Ovary (tissue), 9 donors: ENCODE measurements around the gene VAC14. TPM values are rescaled to one million over a fixed set of nuclear protein-coding genes. Genes with fewer than 3 reads are reported as not detected.
A peak's percentile ranks its signal among the peaks of the same experiment; 100 is the strongest.

Experiments used
- DNase-seq, 5 donors: peaks; one replicate each; pipeline ENCODE4 v3.0.0-alpha.2; 2019 to 2020
- H3K27ac ChIP-seq, 2 donors: fragments of 200-600 bp; one replicate each; pipeline versions ENCODE4 v1.5.1 to v1.8.0; 2019 to 2022
- H3K27me3 ChIP-seq: fragments of 200-600 bp; one replicate; pipeline ENCODE4 v1.8.0; 2022
- H3K36me3 ChIP-seq: fragments of 200-600 bp; sonication (generic); one replicate; pipeline ENCODE4 v1.5.1; 2019
- H3K4me1 ChIP-seq: one replicate; pipeline ENCODE4 v1.8.1; 2013; ENCODE audit warnings: mild to moderate bottlenecking, moderate library complexity; ENCODE audit not compliant: insufficient read depth
- H3K4me3 ChIP-seq: fragments of 200-600 bp; sonication (generic); one replicate; pipeline ENCODE4 v1.5.1; 2017
- H3K9me3 ChIP-seq, 2 donors: fragments of 200-600 bp in 1 of 2; sonication (generic) in 1 of 2; one replicate each; pipeline versions ENCODE4 v1.5.1 to v1.8.1; 2013 to 2019; ENCODE audit warnings: mild to moderate bottlenecking in 1 of 2, moderate library complexity in 1 of 2
- EP300 ChIP-seq: sonication (generic); formaldehyde crosslinking; IDR thresholded peaks from one replicate; pipeline ENCODE4 v1.6.1; 2017; ENCODE audit warnings: antibody characterized with exemption
- POLR2A ChIP-seq: fragments of 450-650 bp; IDR thresholded peaks from one replicate; pipeline ENCODE4 v1.6.1; 2017; ENCODE audit warnings: antibody characterized with exemption, mild to moderate bottlenecking, moderate library complexity
- WGBS, 3 donors: extraction: QIAGEN DNeasy Blood & Tissue Kit in 1 of 3; methylation state at CpG; one replicate each; pipeline versions ENCODE4 v1.1.5 to v1.1.7; 2013 to 2017; 5-methylcytosine and 5-hydroxymethylcytosine counted together
- intact Hi-C, 4 donors: fragments of 100-400 bp; cut with DNase I; formaldehyde crosslinking; loops; one replicate each; pipeline versions ENCODE4 v1.11.0 to v1.15.1; 2022 to 2023
- polyA plus RNA-seq, 2 donors: library from polyadenylated mRNA; stranded (reverse); fragments of 200-250 nt in 1 of 2; fragments of 350-450 nt in 1 of 2; fragmentation: Illumina TruSeq in 1 of 2; extraction: RNeasy Lipid Tissue Mini Kit (QIAGEN cat#74804) in 1 of 2; gene quantifications; one replicate each; pipeline ENCODE4 v1.2.3, GENCODE V29; 2013 to 2014
- total RNA-seq, 7 donors: library from RNA; depleted of rRNA in 2 of 7; stranded (reverse); fragments of >200 nt in 2 of 7; fragmentation: NEBNext Ultra II Directional in 3 of 7; extraction: Animal tissue kit (Norgen Biotek cat#: 25700) in 3 of 7; gene quantifications; one replicate each; pipeline versions ENCODE4 v1.1.0 to v1.2.4, GENCODE V29; 2016 to 2023
- TF ChIP-seq, protein P1 (sequence below), 3 donors: fragments of 450-650 bp in 2 of 3; fragments of 200-600 bp in 1 of 3; IDR thresholded peaks; one replicate each; pipeline versions ENCODE4 v1.5.1 to v1.8.0; 2016 to 2022; ENCODE audit warnings: antibody characterized with exemption in 3 of 3, mild to moderate bottlenecking in 1 of 3
- donor health status: DM: no; HTN: no; CAD: no; lungs with moderate emphysema.
- donor health status: DM: no; HTN: no; CAD: no.
- donor health status: Bipolar disorder and iron deficiency.
- donor health status: DM: yes; HTN: yes; CAD: no.
- donor health status: DM: no; HTN: no; CAD: no.
- donor health status: DM: yes; HTN: yes; CAD: no.

The VAC14 gene
- total and polyA plus RNA-seq, 9 donors = 9.9 to 32.4 (median 21.1) TPM

GRCh38 chr16:70709457-70709856 is 91.5 kb downstream of the VAC14 start:
- 77 to 84% (median 81%) methylated on average over 5 of the region's 5 CpGs for WGBS, 3 donors
- TF ChIP-seq POLR2A = no peak
- Histone ChIP-seq H3K4me3 (no peak overlapping the region), H3K9me3 (no peaks in the 10 kb centered on the region), H3K27ac (no peak overlapping the region), H3K36me3 (no peaks in the 10 kb centered on the region), H3K4me1 (peaks cover 15% of the 10 kb centered on the region), H3K27me3 (no peaks in the 10 kb centered on the region)
- no peak for DNase-seq
- intact Hi-C loops = no loop called here

DNA sequence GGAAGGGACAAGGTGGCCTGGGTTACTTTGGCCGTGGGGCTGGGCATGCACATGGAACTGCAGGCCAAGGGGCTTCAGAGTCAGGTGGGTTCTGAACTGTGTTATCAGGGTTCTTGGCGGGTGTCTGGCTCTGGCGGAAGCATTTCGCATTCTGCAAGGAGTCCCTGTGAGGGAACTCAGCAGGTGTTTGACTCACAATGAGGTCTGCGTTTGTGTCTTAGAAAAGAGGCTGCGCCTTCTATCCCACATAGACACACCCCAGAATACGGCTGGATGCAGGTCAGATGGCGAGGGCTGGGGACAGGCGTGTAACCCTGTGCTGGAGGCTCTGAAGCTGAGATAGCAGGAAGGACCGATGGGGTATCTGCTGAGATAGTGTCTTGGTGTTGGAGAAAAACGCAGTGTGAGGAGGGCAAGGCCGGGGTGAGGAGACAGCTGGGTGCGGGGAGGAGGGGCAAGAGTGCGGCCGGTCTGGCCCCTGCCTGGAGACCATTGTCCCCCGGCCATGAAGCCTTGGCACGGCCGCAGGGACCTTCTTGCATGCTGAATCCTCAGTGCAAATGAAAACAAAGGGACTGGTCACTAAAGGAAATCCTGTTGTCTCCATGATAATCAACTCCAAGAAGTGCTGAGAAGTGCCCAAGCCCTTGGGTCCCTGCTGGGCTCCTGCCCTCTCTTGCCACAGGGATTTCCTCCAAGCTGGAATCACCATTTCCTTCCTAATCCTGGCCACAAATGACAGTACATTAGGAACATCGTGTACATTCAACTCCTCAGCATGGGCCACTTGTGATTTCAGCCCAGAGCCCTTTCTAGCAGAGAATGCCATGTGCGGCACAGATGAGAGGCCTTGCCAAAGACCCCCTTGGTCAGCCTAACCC is 92.4 kb downstream of the VAC14 start:
- H3K4me3 ChIP-seq = no peak overlapping the region
- no peak overlapping the region for H3K27ac ChIP-seq
- peaks cover 16% of the 10 kb centered on the region for H3K4me1 ChIP-seq
- intact Hi-C loops = no loop called here
- no peaks in the 10 kb centered on the region for H3K27me3 ChIP-seq
- 80 to 88% (median 84%) methylated on average over 20 of the region's 20 CpGs for WGBS, 3 donors
- no peak for DNase-seq
- no peaks in the 10 kb centered on the region for H3K9me3 ChIP-seq
- no peaks in the 10 kb centered on the region for H3K36me3 ChIP-seq
- TF ChIP-seq, protein P1, sequence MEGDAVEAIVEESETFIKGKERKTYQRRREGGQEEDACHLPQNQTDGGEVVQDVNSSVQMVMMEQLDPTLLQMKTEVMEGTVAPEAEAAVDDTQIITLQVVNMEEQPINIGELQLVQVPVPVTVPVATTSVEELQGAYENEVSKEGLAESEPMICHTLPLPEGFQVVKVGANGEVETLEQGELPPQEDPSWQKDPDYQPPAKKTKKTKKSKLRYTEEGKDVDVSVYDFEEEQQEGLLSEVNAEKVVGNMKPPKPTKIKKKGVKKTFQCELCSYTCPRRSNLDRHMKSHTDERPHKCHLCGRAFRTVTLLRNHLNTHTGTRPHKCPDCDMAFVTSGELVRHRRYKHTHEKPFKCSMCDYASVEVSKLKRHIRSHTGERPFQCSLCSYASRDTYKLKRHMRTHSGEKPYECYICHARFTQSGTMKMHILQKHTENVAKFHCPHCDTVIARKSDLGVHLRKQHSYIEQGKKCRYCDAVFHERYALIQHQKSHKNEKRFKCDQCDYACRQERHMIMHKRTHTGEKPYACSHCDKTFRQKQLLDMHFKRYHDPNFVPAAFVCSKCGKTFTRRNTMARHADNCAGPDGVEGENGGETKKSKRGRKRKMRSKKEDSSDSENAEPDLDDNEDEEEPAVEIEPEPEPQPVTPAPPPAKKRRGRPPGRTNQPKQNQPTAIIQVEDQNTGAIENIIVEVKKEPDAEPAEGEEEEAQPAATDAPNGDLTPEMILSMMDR (IDR thresholded peaks at IDR 0.05) = no peak
- TF ChIP-seq POLR2A (no peak), EP300 (no peak)

GRCh38 chr16:70706948-70707465 is 94.0 kb downstream of the VAC14 start:
- Histone ChIP-seq H3K27ac (peak overlapping the region; percentile 61 to 64), H3K36me3 (no peaks in the 10 kb centered on the region), H3K9me3 (no peaks in the 10 kb centered on the region), H3K27me3 (no peaks in the 10 kb centered on the region), H3K4me1 (peaks cover 23% of the 10 kb centered on the region), H3K4me3 (no peak overlapping the region)
- WGBS, 3 donors = 4 to 6% (median 5%) methylated on average over 7 of the region's 7 CpGs
- DNase-seq = peak; percentile 65 to 78 (median 66)
- TF ChIP-seq EP300 (no peak), POLR2A (no peak)
- TF ChIP-seq, protein P1 (IDR thresholded peaks at IDR 0.05) = no peak
- intact Hi-C loops = no loop called here

DNA sequence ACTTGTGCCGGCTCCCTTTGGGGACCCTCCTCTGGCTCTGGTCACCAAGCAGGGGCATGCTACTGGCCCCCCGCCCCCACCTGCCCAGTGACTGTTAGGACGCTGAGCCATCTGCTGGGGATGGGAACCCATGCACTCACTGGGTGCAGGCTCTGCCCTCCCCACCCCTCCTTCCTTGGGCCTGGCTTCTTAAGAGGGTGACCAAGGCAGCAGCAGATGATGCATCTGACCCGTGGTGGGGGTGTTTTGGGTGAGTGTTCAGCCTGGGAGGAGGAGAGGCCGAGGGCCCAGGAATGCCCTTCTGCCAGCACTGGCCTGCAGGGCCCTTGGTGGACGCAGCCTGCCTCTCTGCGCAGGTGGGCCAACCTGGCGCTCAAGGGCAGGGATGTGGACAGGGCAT is 95.9 kb downstream of the VAC14 start:
- TF ChIP-seq POLR2A (no peak), EP300 (no peak)
- TF ChIP-seq, protein P1 (IDR thresholded peaks at IDR 0.05) = no peak
- DNase-seq = no peak
- Histone ChIP-seq H3K4me1 (peaks cover 25% of the 10 kb centered on the region), H3K27me3 (no peaks in the 10 kb centered on the region), H3K4me3 (no peak overlapping the region), H3K9me3 (no peaks in the 10 kb centered on the region), H3K36me3 (no peaks in the 10 kb centered on the region), H3K27ac (no peak overlapping the region)
- 87 to 92% (median 90%) methylated on average over 8 of the region's 8 CpGs for WGBS, 3 donors
- intact Hi-C loops = no loop called here

DNA sequence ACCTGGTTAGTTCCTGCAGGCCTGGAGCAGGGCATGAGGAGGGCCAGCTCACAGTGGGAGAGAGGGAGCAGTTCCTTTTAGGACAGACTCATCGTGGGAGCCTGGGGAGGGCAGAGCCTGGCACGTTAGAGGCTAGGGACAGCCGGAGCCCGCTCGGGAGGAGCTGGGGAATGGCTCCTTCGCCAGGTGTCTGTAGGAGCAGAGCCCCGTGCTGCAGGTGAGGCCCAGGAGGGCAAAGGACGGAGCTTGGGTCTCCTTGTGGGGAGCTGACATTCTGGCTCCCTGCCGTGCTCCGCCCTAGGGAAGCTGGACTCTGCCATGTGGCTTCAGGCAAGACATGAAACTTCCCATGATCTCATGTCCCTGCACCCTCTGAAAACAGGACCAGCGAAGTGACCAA is 96.4 kb downstream of the VAC14 start:
- intact Hi-C loops = no loop called here
- no peak for TF ChIP-seq POLR2A
- no peak for TF ChIP-seq EP300
- TF ChIP-seq, protein P1 (IDR thresholded peaks at IDR 0.05) = no peak
- no peaks in the 10 kb centered on the region for H3K36me3 ChIP-seq
- DNase-seq = no peak
- H3K27me3 ChIP-seq = no peaks in the 10 kb centered on the region
- 79 to 89% (median 87%) methylated on average over 8 to 11 of the region's 11 CpGs for WGBS, 3 donors
- no peaks in the 10 kb centered on the region for H3K9me3 ChIP-seq
- peaks cover 25% of the 10 kb centered on the region for H3K4me1 ChIP-seq
- H3K27ac ChIP-seq = peak overlapping the region in 1 of 2 donors; percentile 3
- H3K4me3 ChIP-seq = no peak overlapping the region
